HepG2 (cell line): ENCODE measurements around the gene FHIT. TPM values are rescaled to one million over a fixed set of nuclear protein-coding genes. Genes with fewer than 3 reads are reported as not detected.

Experiments
- ATAC-seq: fragments of 200-7000 bp; cut with Tn5 transposase; 3 replicates; pipeline ENCODE4 v1.9.1; 2020; ENCODE audit warnings: mild to moderate bottlenecking, moderate library complexity
- BruUV-seq: library from RNA; stranded (reverse); fragments of 400-500 nt; replicated peaks from 2 replicates; lab custom pipeline; 2021; lab: Mats Ljungman, UMichigan
- CTCF ChIA-PET: fragments of 300-600 bp; formaldehyde crosslinking; extraction: SDS; loops from one replicate; lab custom pipeline; 2021; ENCODE audit warnings: low total read pairs, inconsistent platforms, low intra/inter-chr PET ratio; lab: Yijun Ruan, JAX
- POLR2A ChIA-PET: fragments of 350-600 bp; sonication (Branson Sonifier 250); formaldehyde crosslinking; loops from one replicate; lab custom pipeline; 2020; ENCODE audit warnings: antibody characterized with exemption, inconsistent platforms; lab: Yijun Ruan, JAX
- DNase-seq: peaks from one replicate; pipeline ENCODE4 v3.0.0-alpha.2; 2015; ENCODE audit warnings: low spot score
- FAIRE-seq: peaks from 3 replicates; lab custom pipeline; 2011; peaks lifted over from hg19 to GRCh38; lab: Jason Lieb, UNC
- H2AFZ ChIP-seq: one replicate; pipeline ENCODE4 v1.6.1; 2011; ENCODE audit warnings: low read length, inconsistent platforms
- H3K27ac ChIP-seq: fragments of 300-600 bp; 3 replicates; pipeline ENCODE4 v1.8.0; 2011; ENCODE audit warnings: mixed run types, mild to moderate bottlenecking, mixed read lengths, low read length, inconsistent platforms; ENCODE audit not compliant: insufficient read depth; ENCODE audit errors: extremely low read length
- H3K27me3 ChIP-seq, 2 experiments: fragments of 200-600 bp in 1 of 2; 2 replicates in 1 of 2; 3 replicates in 1 of 2; pipeline versions ENCODE4 v1.6.0 to v1.8.0; 2011; ENCODE audit warnings: low read length in 2 of 2, mild to moderate bottlenecking in 2 of 2, moderate library complexity in 2 of 2, inconsistent platforms in 1 of 2; ENCODE audit not compliant: insufficient read depth in 2 of 2, control insufficient read depth in 1 of 2
- H3K36me3 ChIP-seq, 2 experiments: fragments of 200-600 bp in 1 of 2; replicated peaks in 1 of 2; 2 replicates in 1 of 2; 3 replicates in 1 of 2; pipeline versions ENCODE4 v1.5.1 to v1.8.0; 2011; ENCODE audit warnings: low read length in 2 of 2, inconsistent platforms in 1 of 2; ENCODE audit not compliant: insufficient read depth in 2 of 2, control insufficient read depth in 1 of 2
- H3K4me1 ChIP-seq: 2 replicates; pipeline ENCODE4 v1.5.1; 2012; ENCODE audit warnings: low read length, inconsistent platforms; ENCODE audit not compliant: insufficient read depth
- H3K4me2 ChIP-seq: 2 replicates; pipeline ENCODE4 v1.6.0; 2011; ENCODE audit warnings: low read depth, low read length, inconsistent platforms
- H3K4me3 ChIP-seq, 3 experiments: fragments of 200-600 bp in 1 of 3; sonication (generic), shearing (Covaris generic) in 1 of 3; replicated peaks in 1 of 3; 2 replicates each; pipeline ENCODE4 v1.5.1; 2011 to 2016; ENCODE audit warnings: low read length in 3 of 3, inconsistent platforms in 2 of 3, low read depth in 2 of 3, mild to moderate bottlenecking in 2 of 3, control low read depth in 1 of 3, mixed read lengths in 1 of 3; ENCODE audit not compliant: insufficient read depth in 1 of 3
- H3K79me2 ChIP-seq: one replicate; pipeline ENCODE4 v1.6.1; 2011; ENCODE audit warnings: low read length, inconsistent platforms; ENCODE audit not compliant: insufficient read depth
- H3K9ac ChIP-seq: 2 replicates; pipeline ENCODE4 v1.6.0; 2011; ENCODE audit warnings: mild to moderate bottlenecking, low read depth, low read length, inconsistent platforms; ENCODE audit not compliant: insufficient read depth
- H3K9me3 ChIP-seq: 2 replicates; pipeline ENCODE4 v1.5.1; 2012; ENCODE audit warnings: mild to moderate bottlenecking, low read length
- H4K20me1 ChIP-seq: 2 replicates; pipeline ENCODE4 v1.6.0; 2011; ENCODE audit warnings: inconsistent platforms, mild to moderate bottlenecking, low read length, moderate library complexity; ENCODE audit not compliant: insufficient read depth
- MAFG ChIP-seq: sonication (generic); formaldehyde crosslinking; IDR thresholded peaks from 2 replicates; pipeline ENCODE4 v1.5.1; 2020; ENCODE audit warnings: mild to moderate bottlenecking, missing genetic modification reagents
- NR2F1 ChIP-seq, 2 experiments: fragments of 450-650 bp in 1 of 2; formaldehyde crosslinking in 1 of 2; IDR thresholded peaks; 2 replicates each; pipeline versions ENCODE4 v1.5.0 to v1.6.1; 2016 to 2020; ENCODE audit warnings: mild to moderate bottlenecking in 1 of 2, missing compliant biosample characterization in 1 of 2, missing genetic modification reagents in 1 of 2, moderate library complexity in 1 of 2
- RAD21 ChIP-seq: fragments of 450-650 bp; formaldehyde crosslinking; IDR thresholded peaks from 2 replicates; pipeline ENCODE4 v1.5.0; 2020; ENCODE audit warnings: mild to moderate bottlenecking
- SMARCE1 ChIP-seq: fragments of 450-650 bp; IDR thresholded peaks from 2 replicates; pipeline ENCODE4 v1.6.1; 2017; ENCODE audit warnings: borderline replicate concordance
- SSRP1 ChIP-seq: IDR thresholded peaks from 2 replicates; pipeline ENCODE4 v1.6.1; 2016; ENCODE audit warnings: control low read depth
- ZNF207 ChIP-seq: fragments of 450-650 bp; IDR thresholded peaks from 2 replicates; pipeline ENCODE4 v1.6.1; 2016; ENCODE audit warnings: antibody characterized with exemption, borderline replicate concordance
- ZNF343 ChIP-seq: sonication (generic); formaldehyde crosslinking; IDR thresholded peaks from 2 replicates; pipeline ENCODE4 v1.4.0; 2020; ENCODE audit warnings: mild to moderate bottlenecking, missing genetic modification reagents
- ZNF460 ChIP-seq: sonication (generic); formaldehyde crosslinking; IDR thresholded peaks from 2 replicates; pipeline ENCODE4 v1.5.1; 2020; ENCODE audit warnings: missing genetic modification reagents, mild to moderate bottlenecking, borderline replicate concordance
- ZNF720 ChIP-seq: sonication (generic); formaldehyde crosslinking; IDR thresholded peaks from 2 replicates; pipeline ENCODE4 v1.4.0; 2020; ENCODE audit warnings: missing genetic modification reagents
- ZNF781 ChIP-seq: sonication (generic); formaldehyde crosslinking; IDR thresholded peaks from 2 replicates; pipeline ENCODE4 v1.5.1; 2020; ENCODE audit warnings: borderline replicate concordance, mild to moderate bottlenecking, missing genetic modification reagents; ENCODE audit errors: not compliant biosample characterization
- WGBS: methylation state at CpG from one replicate; pipeline ENCODE4 v1.1.6; 2017; ENCODE audit warnings: low lambda C conversion rate; 5-methylcytosine and 5-hydroxymethylcytosine counted together
- in situ Hi-C: cut with HindIII; loops from 2 replicates; pipeline ENCODE4 v1.10.0; 2017; ENCODE audit warnings: low pct_unique_long_range_greater_than_20kb; ENCODE audit not compliant: extremely low pct_ligation_motif_present
- intact Hi-C: fragments of 100-400 bp; cut with micrococcal nuclease; formaldehyde crosslinking; loops from one replicate; pipeline ENCODE4 v1.10.0; 2022; ENCODE audit not compliant: unreplicated experiment
- polyA plus RNA-seq, 8 experiments: library from polyadenylated mRNA; depleted of rRNA in 3 of 8; stranded (reverse) in 7 of 8; unstranded in 1 of 8; fragments of >200 nt; fragmentation: Illumina TruSeq in 4 of 8; extraction: Trizol in 4 of 8; gene quantifications; 2 replicates each; pipeline versions ENCODE4 v1.2.1 to v1.2.3, GENCODE V29; 2011 to 2016; ENCODE audit warnings: low read depth in 4 of 8, missing spikeins in 1 of 8, mixed read lengths in 1 of 8; ENCODE audit not compliant: insufficient read depth in 1 of 8
- total RNA-seq, 5 experiments: library from RNA; depleted of rRNA; stranded (reverse); fragments of >200 nt; fragmentation: Illumina TruSeq; extraction: Trizol; gene quantifications; 2 replicates each; pipeline ENCODE4 v1.2.3, GENCODE V29; 2016; ENCODE audit warnings: low read depth in 1 of 5

Gene FHIT
- total and polyA plus RNA-seq, 2 of the 13 experiments (the other 11 are each of a cell fraction or from before 2014, with no cell fraction given), result 4.0 to 4.6 TPM

- Histone ChIP-seq H3K27ac (no peak overlapping the region), H3K79me2 (no peaks in the 10 kb centered on the region), H3K4me2 (no peak overlapping the region), H3K36me3 (no peaks in the 10 kb centered on the region), H3K9me3 (peaks cover 3% of the 10 kb centered on the region; the same call in 1 of the 2 replicates), H3K27me3 (no peaks in the 10 kb centered on the region), H2AFZ (no peak overlapping the region), H3K4me1 (no peaks in the 10 kb centered on the region), H4K20me1 (no peaks in the 10 kb centered on the region), H3K4me3 (no peak overlapping the region), H3K9ac (no peak overlapping the region)
- in situ Hi-C loops, result no loop called here
- WGBS, result 0% methylated on average over 2 of the region's 2 CpGs
- ChIA-PET POLR2A (no interaction called here), CTCF (no interaction called here)
- ATAC-seq, result no peak
- no peak for DNase-seq
- no peak for FAIRE-seq
- no peak for TF ChIP-seq ZNF207
- no peak for TF ChIP-seq SSRP1 (CRISPR knock-in tag)
- TF ChIP-seq ZNF781 (CRISPR knock-in tag), result no peak
- no peak for TF ChIP-seq RAD21
- TF ChIP-seq MAFG (CRISPR knock-in tag), result no peak
- intact Hi-C loops, result no loop called here
- no TSS peak for BruUV-seq
Measured at GRCh38 chr3:60475096-60475495, 776.2 kb downstream of the FHIT start.

GRCh38 chr3:60469481-60469880 is 781.8 kb downstream of the FHIT start:
- no peak for TF ChIP-seq ZNF460 (CRISPR knock-in tag)
- TF ChIP-seq ZNF343 (CRISPR knock-in tag), result no peak
- TF ChIP-seq ZNF720 (CRISPR knock-in tag), result no peak
- TF ChIP-seq SMARCE1, result no peak
- no peak for TF ChIP-seq NR2F1 (CRISPR knock-in tag; IDR thresholded peaks at IDR 0.05)
- no peak overlapping the region for H2AFZ ChIP-seq
- ChIA-PET CTCF (no interaction called here), POLR2A (no interaction called here)
- no peaks in the 10 kb centered on the region for H3K36me3 ChIP-seq
- H3K9ac ChIP-seq, result no peak overlapping the region
- in situ Hi-C loops (no loop called here), intact Hi-C loops (no loop called here)
- FAIRE-seq, result no peak
- no peaks in the 10 kb centered on the region for H3K4me1 ChIP-seq
- no peak for DNase-seq
- H3K9me3 ChIP-seq, result peaks cover 8% of the 10 kb centered on the region; the same call in 1 of the 2 replicates
- H3K27ac ChIP-seq, result no peak overlapping the region
- no peaks in the 10 kb centered on the region for H3K27me3 ChIP-seq
- H3K4me3 ChIP-seq, result no peak overlapping the region
- ATAC-seq, result no peak
- WGBS, result 0% methylated on average over 1 of the region's 1 CpG
- BruUV-seq, result no TSS peak
- no peaks in the 10 kb centered on the region for H3K79me2 ChIP-seq
- no peak overlapping the region for H3K4me2 ChIP-seq
- no peaks in the 10 kb centered on the region for H4K20me1 ChIP-seq
